ENCODE measurements around the gene TLCD3B. TPM values are rescaled to one million over a fixed set of nuclear protein-coding genes. Genes with fewer than 3 reads are reported as not detected.

The TLCD3B gene, protein sequence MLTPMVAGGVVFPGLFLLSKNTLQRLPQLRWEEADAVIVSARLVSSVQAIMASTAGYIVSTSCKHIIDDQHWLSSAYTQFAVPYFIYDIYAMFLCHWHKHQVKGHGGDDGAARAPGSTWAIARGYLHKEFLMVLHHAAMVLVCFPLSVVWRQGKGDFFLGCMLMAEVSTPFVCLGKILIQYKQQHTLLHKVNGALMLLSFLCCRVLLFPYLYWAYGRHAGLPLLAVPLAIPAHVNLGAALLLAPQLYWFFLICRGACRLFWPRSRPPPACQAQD
- total RNA-seq (2011; cell fraction: chromatin; rRNA removed; ENCODE audit: low replicate concordance), result 0.35 and 1.1 TPM in 2 replicates
- 0.67 and 0.92 TPM in 2 replicates for total RNA-seq (2011; cell fraction: nucleolus; rRNA removed)
- 0.66 and 0.76 TPM in 2 replicates for total RNA-seq (2011; cell fraction: nucleoplasm; rRNA removed)
- 0.08 and 0.23 TPM in 2 replicates for total RNA-seq (2014; rRNA removed)
- total RNA-seq (2014; rRNA removed; fragmentation: Illumina TruSeq; extraction: Trizol), result not detected in 2 replicates
- 0.19 TPM in 1 of 2 replicates, not detected in the other for total RNA-seq (2015; rRNA removed; fragmentation: Illumina TruSeq; extraction: Trizol)
- 0.20 and 0.22 TPM in 2 replicates for total RNA-seq (2021)
- 0.10 and 0.84 TPM in 2 replicates for polyA plus RNA-seq (2011; rRNA removed)
- polyA plus RNA-seq (2011; cell fraction: cytosol; rRNA removed), result 0.30 and 0.63 TPM in 2 replicates
- polyA plus RNA-seq (2011; cell fraction: nucleus; rRNA removed), result 1.3 and 1.8 TPM in 2 replicates
- polyA plus RNA-seq (2012), result 0.40 and 1.6 TPM in 2 replicates
- polyA plus RNA-seq (2014; fragmentation: Illumina TruSeq; extraction: Trizol), result 0.47 and 0.52 TPM in 2 replicates
- polyA plus RNA-seq (2014; fragmentation: Nextera tagmentation; extraction: Ambion mirVana), result not detected
- polyA plus RNA-seq (2014; rRNA removed), result 0.24 and 0.43 TPM in 2 replicates
- polyA minus RNA-seq (2011; rRNA and poly(A)+ RNA removed), result 0.33 TPM in 1 of 2 replicates, not detected in the other
- polyA minus RNA-seq (2011; cell fraction: cytosol; rRNA and poly(A)+ RNA removed), result not detected in 2 replicates
- 0.13 and 0.22 TPM in 2 replicates for polyA minus RNA-seq (2011; cell fraction: nucleus; rRNA and poly(A)+ RNA removed)
- Bru-seq, nascent RNA, result percentile 17 among the genes with signal in this experiment
- BruChase-seq, experiment 1, labeled RNA remaining after a 2-hour chase, result percentile 21 among the genes with signal in this experiment
- BruChase-seq, experiment 2, labeled RNA remaining after a 6-hour chase, result percentile 16 among the genes with signal in this experiment
- long read RNA-seq, experiment 1, result 0 reads
- long read RNA-seq, experiment 2, result 0 reads
- long read RNA-seq, experiment 3, partial matches to known transcripts, result 0 of 1 reads
- long read RNA-seq, experiment 3, other reads (novel, unspliced or antisense), result 1 of 1 reads

DNA sequence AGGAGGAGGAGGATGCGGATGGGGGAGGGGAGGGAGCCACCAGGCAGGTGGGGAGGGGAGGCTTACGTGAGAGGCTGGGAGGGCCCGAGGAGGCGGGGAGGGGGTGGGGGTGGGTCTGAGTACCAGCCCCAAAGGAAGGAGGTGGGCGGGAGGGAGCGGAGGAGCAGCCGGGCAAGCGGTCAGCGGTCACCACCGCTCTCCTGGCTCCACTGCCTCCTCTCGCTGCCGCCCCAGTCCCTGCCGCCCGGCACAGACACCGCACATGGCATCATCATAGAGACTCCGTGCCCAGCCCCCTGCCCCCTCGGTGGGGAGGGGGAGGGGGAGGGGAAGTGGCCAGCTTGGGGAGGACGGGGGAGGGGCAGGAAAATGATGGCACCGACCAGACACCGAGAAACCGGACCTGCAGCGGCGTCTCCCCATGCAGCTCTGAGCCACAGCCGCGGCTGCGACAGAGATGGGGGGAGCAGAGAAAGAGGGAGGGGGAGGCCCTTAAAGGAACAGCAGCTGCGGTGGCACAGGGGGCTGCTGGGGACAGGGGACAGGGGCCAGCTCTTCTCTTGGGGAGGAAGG lies at the start of gene TLCD3B:
TLCD3B (minus strand) TSS at position 431 of the 573 bp plus-strand sequence. CDS start 744 bp downstream, outside the sequence.
- Histone ChIP-seq H3K27ac (ENCODE audit: extremely low read depth, low read depth, low read length) (no peak within 1 kb of the TSS), H3K9me3 (replicated peaks; ENCODE audit: control insufficient read depth, insufficient read depth, low read depth, low read length) (no peaks in the 10 kb centered on the region), H3K79me2 (ENCODE audit: control insufficient read depth, insufficient read depth, low read length) (no peaks in the 10 kb centered on the region), H3K9ac (ENCODE audit: insufficient read depth in 1 of 2, low read depth in 2 of 2, low read length in 2 of 2) (no peak within 1 kb of the TSS), H3K4me2 (ENCODE audit: insufficient read depth, low read length) (no peak within 1 kb of the TSS), H3K36me3 (ENCODE audit: control insufficient read depth, insufficient read depth, low read length) (no peaks in the 10 kb centered on the region), H3K27me3 (ENCODE audit: control insufficient read depth in 2 of 2, insufficient read depth in 2 of 2, low read length in 2 of 2) (peaks cover 16 to 66% of the 10 kb centered on the region in 2 experiments; a peak in 4 of 5 replicates), H3K4me1 (replicated peaks in 1 of 2; ENCODE audit: control insufficient read depth in 2 of 2, insufficient read depth in 2 of 2, low read length in 2 of 2) (peaks cover 0 to 31% of the 10 kb centered on the region in 2 experiments; a peak in 2 of 5 replicates), H4K20me1 (replicated peaks; ENCODE audit: control insufficient read depth, insufficient read depth, low read length) (peaks cover 13% of the 10 kb centered on the region; the same call in 1 of the 2 replicates), H3K9me1 (ENCODE audit: control insufficient read depth, insufficient read depth, low read length) (peaks cover 4% of the 10 kb centered on the region), H2AFZ (ENCODE audit: low read depth, low read length) (no peak within 1 kb of the TSS), H3K4me3 (no peak within 1 kb of the TSS)
- DNase-seq (ENCODE audit: extremely low read depth in 1 of 4, low spot score in 3 of 4) (peak in 1 of 4 experiments; percentile 18), ATAC-seq (no peak), FAIRE-seq (no peak)
- in situ Hi-C loops (cut with MboI), result no loop called here
- 0% methylated on average over 5 of the region's 27 CpGs for WGBS (ENCODE audit: insufficient coverage, low coverage, missing lambda C conversion rate)
- intact Hi-C loops (cut with micrococcal nuclease), result no loop called here
- no TSS peak for BruUV-seq (replicated peaks)
- TF ChIP-seq PHF20 (IDR thresholded peaks at IDR 0.05; ENCODE audit: partially characterized antibody), result no peak
- no peak for TF ChIP-seq MECOM (CRISPR knock-in tag; IDR thresholded peaks at IDR 0.05)
- no peak for TF ChIP-seq MXI1 (IDR thresholded peaks at IDR 0.05; ENCODE audit: low read depth, low read length)
- TF ChIP-seq TAF15 (IDR thresholded peaks at IDR 0.05; ENCODE audit: low read depth, low read length), result no peak
- no peak for TF ChIP-seq ZNF75A (CRISPR knock-in tag; IDR thresholded peaks at IDR 0.05)
- TF ChIP-seq NEUROD1 (IDR thresholded peaks at IDR 0.05; ENCODE audit: borderline replicate concordance, low read depth, low read length, partially characterized antibody), result no peak
- TF ChIP-seq ZNF134 (CRISPR knock-in tag; conservative IDR thresholded peaks at IDR 0.05), result no peak
- TF ChIP-seq, protein P1, sequence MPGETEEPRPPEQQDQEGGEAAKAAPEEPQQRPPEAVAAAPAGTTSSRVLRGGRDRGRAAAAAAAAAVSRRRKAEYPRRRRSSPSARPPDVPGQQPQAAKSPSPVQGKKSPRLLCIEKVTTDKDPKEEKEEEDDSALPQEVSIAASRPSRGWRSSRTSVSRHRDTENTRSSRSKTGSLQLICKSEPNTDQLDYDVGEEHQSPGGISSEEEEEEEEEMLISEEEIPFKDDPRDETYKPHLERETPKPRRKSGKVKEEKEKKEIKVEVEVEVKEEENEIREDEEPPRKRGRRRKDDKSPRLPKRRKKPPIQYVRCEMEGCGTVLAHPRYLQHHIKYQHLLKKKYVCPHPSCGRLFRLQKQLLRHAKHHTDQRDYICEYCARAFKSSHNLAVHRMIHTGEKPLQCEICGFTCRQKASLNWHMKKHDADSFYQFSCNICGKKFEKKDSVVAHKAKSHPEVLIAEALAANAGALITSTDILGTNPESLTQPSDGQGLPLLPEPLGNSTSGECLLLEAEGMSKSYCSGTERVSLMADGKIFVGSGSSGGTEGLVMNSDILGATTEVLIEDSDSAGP (CRISPR knock-in tag; IDR thresholded peaks at IDR 0.05), result peak; percentile 65; the same call in 1 of the 2 replicates
- TF ChIP-seq ZNF253 (CRISPR knock-in tag; conservative IDR thresholded peaks at IDR 0.05), result no peak
- TF ChIP-seq ZNF584 (CRISPR knock-in tag; IDR thresholded peaks at IDR 0.05; ENCODE audit: low read depth), result no peak
- TF ChIP-seq, protein P2, sequence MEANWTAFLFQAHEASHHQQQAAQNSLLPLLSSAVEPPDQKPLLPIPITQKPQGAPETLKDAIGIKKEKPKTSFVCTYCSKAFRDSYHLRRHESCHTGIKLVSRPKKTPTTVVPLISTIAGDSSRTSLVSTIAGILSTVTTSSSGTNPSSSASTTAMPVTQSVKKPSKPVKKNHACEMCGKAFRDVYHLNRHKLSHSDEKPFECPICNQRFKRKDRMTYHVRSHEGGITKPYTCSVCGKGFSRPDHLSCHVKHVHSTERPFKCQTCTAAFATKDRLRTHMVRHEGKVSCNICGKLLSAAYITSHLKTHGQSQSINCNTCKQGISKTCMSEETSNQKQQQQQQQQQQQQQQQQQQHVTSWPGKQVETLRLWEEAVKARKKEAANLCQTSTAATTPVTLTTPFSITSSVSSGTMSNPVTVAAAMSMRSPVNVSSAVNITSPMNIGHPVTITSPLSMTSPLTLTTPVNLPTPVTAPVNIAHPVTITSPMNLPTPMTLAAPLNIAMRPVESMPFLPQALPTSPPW (CRISPR knock-in tag; IDR thresholded peaks at IDR 0.05), result peak; percentile 32; the same call in 1 of the 2 replicates
- ChIA-PET POLR2A (interaction anchor here (0.6 kb wide), 1 partner anchor 47 kb away, joined by 3 read pairs; no protein-coding TSS in a partner anchor), CTCF (ENCODE audit: low intra/inter-chr PET ratio) (no interaction called here)

Data from K562 (cell line).